Stimulated activated CD8-positive, alpha-beta memory T cell treated with anti-CD3 and anti-CD28 coated beads, Interleukin-12 subunit alpha, Interleukin-12 subunit beta, amount 100 ng/mL, for 24 hours (primary cell): Measurements from ENCODE around the gene RSRC1.

Experiments
- DNase-seq: peaks from one replicate; pipeline ENCODE4 v3.0.0-alpha.2; 2020; ENCODE audit errors: extremely low read depth

RSRC1 gene

GRCh38 chr3:158574646-158575045 is 464.8 kb downstream of the RSRC1 start:
- DNase-seq, result no peak

DNA sequence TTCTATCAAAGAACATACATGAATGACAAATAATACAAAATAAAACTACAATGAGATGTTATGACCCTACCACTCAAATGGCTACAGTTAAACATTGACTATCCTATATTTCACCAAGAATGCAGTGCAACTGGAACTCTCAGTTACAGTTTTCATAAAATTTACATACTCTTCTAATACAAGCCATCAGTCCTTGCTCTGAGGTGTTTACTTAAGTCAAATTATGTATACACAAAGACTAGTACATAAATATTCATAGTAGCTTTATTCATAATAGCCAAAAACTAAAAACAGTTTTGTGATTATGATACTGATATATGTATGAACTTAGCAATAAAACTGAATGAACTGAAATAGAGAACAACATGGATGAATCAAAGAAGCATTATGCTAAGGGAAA is 480.3 kb downstream of the RSRC1 start:
- no peak for DNase-seq
